Measurements from ENCODE around the gene TMEM245.

GRCh38 chr9:108996643-108997042 lies 123.1 kb downstream of the TMEM245 start:
- TF ChIP-seq, protein P1, sequence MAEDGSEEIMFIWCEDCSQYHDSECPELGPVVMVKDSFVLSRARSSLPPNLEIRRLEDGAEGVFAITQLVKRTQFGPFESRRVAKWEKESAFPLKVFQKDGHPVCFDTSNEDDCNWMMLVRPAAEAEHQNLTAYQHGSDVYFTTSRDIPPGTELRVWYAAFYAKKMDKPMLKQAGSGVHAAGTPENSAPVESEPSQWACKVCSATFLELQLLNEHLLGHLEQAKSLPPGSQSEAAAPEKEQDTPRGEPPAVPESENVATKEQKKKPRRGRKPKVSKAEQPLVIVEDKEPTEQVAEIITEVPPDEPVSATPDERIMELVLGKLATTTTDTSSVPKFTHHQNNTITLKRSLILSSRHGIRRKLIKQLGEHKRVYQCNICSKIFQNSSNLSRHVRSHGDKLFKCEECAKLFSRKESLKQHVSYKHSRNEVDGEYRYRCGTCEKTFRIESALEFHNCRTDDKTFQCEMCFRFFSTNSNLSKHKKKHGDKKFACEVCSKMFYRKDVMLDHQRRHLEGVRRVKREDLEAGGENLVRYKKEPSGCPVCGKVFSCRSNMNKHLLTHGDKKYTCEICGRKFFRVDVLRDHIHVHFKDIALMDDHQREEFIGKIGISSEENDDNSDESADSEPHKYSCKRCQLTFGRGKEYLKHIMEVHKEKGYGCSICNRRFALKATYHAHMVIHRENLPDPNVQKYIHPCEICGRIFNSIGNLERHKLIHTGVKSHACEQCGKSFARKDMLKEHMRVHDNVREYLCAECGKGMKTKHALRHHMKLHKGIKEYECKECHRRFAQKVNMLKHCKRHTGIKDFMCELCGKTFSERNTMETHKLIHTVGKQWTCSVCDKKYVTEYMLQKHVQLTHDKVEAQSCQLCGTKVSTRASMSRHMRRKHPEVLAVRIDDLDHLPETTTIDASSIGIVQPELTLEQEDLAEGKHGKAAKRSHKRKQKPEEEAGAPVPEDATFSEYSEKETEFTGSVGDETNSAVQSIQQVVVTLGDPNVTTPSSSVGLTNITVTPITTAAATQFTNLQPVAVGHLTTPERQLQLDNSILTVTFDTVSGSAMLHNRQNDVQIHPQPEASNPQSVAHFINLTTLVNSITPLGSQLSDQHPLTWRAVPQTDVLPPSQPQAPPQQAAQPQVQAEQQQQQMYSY (CRISPR knock-in tag; IDR thresholded peaks at IDR 0.05), result no peak
- TF ChIP-seq, protein P2, sequence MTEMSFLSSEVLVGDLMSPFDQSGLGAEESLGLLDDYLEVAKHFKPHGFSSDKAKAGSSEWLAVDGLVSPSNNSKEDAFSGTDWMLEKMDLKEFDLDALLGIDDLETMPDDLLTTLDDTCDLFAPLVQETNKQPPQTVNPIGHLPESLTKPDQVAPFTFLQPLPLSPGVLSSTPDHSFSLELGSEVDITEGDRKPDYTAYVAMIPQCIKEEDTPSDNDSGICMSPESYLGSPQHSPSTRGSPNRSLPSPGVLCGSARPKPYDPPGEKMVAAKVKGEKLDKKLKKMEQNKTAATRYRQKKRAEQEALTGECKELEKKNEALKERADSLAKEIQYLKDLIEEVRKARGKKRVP (CRISPR knock-in tag; IDR thresholded peaks at IDR 0.05), result no peak
- TF ChIP-seq NFE2 (CRISPR knock-in tag; IDR thresholded peaks at IDR 0.05) (no peak), UBTF (CRISPR knock-in tag; IDR thresholded peaks at IDR 0.05) (no peak)

Measured in HepG2 (cell line).